ENCODE results near the gene MRPL16. TPM values are rescaled to one million over a fixed set of nuclear protein-coding genes. Genes with fewer than 3 reads are reported as not detected.
"Not testable (repeated sequence)": the region's sequence is repeated elsewhere in the genome, so short reads cannot be mapped to it uniquely, and the experiment has no call there.

The MRPL16 gene
- 10 to 100 TPM; 57.2 to 60.1 (median 59.9) TPM for polyA plus RNA-seq (ENCODE audit: insufficient read length in 3 of 3)
- long read RNA-seq, donor 1, transcript MRPL16-201 (4 exons, 1,182 nt): major isoform, 35 of 36 reads
- long read RNA-seq, donor 1, partial matches to known transcripts: 0 of 36 reads
- long read RNA-seq, donor 1, other reads (novel, unspliced or antisense): 0 of 36 reads
- long read RNA-seq, donor 2, transcript MRPL16-201 (4 exons, 1,182 nt): major isoform, 28 of 29 reads
- long read RNA-seq, donor 2, partial matches to known transcripts: 0 of 29 reads
- long read RNA-seq, donor 2, other reads (novel, unspliced or antisense): 0 of 29 reads
- long read RNA-seq, donor 3, transcript MRPL16-201 (4 exons, 1,182 nt): major isoform, 61 of 62 reads
- long read RNA-seq, donor 3, partial matches to known transcripts: 0 of 62 reads
- long read RNA-seq, donor 3, other reads (novel, unspliced or antisense): 0 of 62 reads
- long read RNA-seq, donor 4, transcript MRPL16-201 (4 exons, 1,182 nt): major isoform, 30 of 32 reads
- long read RNA-seq, donor 4, partial matches to known transcripts: 0 of 32 reads
- long read RNA-seq, donor 4, other reads (novel, unspliced or antisense): 0 of 32 reads
- long read RNA-seq, donor 5: 0 reads
- long read RNA-seq, donor 6, transcript MRPL16-201 (4 exons, 1,182 nt): major isoform, 32 of 33 reads
- long read RNA-seq, donor 6, partial matches to known transcripts: 0 of 33 reads
- long read RNA-seq, donor 6, other reads (novel, unspliced or antisense): 0 of 33 reads
- long read RNA-seq, donor 7, transcript MRPL16-201 (4 exons, 1,182 nt): major isoform, 44 of 45 reads
- long read RNA-seq, donor 7, partial matches to known transcripts: 0 of 45 reads
- long read RNA-seq, donor 7, other reads (novel, unspliced or antisense): 0 of 45 reads
- long read RNA-seq, donor 8, transcript MRPL16-201 (4 exons, 1,182 nt): major isoform, 59 of 62 reads
- long read RNA-seq, donor 8, partial matches to known transcripts: 0 of 62 reads
- long read RNA-seq, donor 8, other reads (novel, unspliced or antisense): 0 of 62 reads
- long read RNA-seq, donor 9, transcript MRPL16-201 (4 exons, 1,182 nt): major isoform, 43 of 43 reads
- long read RNA-seq, donor 9, partial matches to known transcripts: 0 of 43 reads
- long read RNA-seq, donor 9, other reads (novel, unspliced or antisense): 0 of 43 reads
- long read RNA-seq, donor 10, transcript MRPL16-201 (4 exons, 1,182 nt): major isoform, 35 of 36 reads
- long read RNA-seq, donor 10, partial matches to known transcripts: 0 of 36 reads
- long read RNA-seq, donor 10, other reads (novel, unspliced or antisense): 0 of 36 reads
- long read RNA-seq, donor 11, transcript MRPL16-201 (4 exons, 1,182 nt): major isoform, 24 of 24 reads
- long read RNA-seq, donor 11, partial matches to known transcripts: 0 of 24 reads
- long read RNA-seq, donor 11, other reads (novel, unspliced or antisense): 0 of 24 reads
- long read RNA-seq, donor 12, transcript MRPL16-201 (4 exons, 1,182 nt): major isoform, 18 of 18 reads
- long read RNA-seq, donor 12, partial matches to known transcripts: 0 of 18 reads
- long read RNA-seq, donor 12, other reads (novel, unspliced or antisense): 0 of 18 reads
- long read RNA-seq, donor 13: 0 reads
- long read RNA-seq, donor 14, transcript MRPL16-201 (4 exons, 1,182 nt): major isoform, 34 of 58 reads
- long read RNA-seq, donor 14, partial matches to known transcripts: 22 of 58 reads
- long read RNA-seq, donor 14, other reads (novel, unspliced or antisense): 0 of 58 reads
- long read RNA-seq, donor 15, transcript MRPL16-201 (4 exons, 1,182 nt): major isoform, 22 of 23 reads
- long read RNA-seq, donor 15, partial matches to known transcripts: 0 of 23 reads
- long read RNA-seq, donor 15, other reads (novel, unspliced or antisense): 0 of 23 reads
- long read RNA-seq, donor 16, transcript MRPL16-201 (4 exons, 1,182 nt): major isoform, 91 of 98 reads
- long read RNA-seq, donor 16, partial matches to known transcripts: 5 of 98 reads
- long read RNA-seq, donor 16, other reads (novel, unspliced or antisense): 0 of 98 reads

DNA sequence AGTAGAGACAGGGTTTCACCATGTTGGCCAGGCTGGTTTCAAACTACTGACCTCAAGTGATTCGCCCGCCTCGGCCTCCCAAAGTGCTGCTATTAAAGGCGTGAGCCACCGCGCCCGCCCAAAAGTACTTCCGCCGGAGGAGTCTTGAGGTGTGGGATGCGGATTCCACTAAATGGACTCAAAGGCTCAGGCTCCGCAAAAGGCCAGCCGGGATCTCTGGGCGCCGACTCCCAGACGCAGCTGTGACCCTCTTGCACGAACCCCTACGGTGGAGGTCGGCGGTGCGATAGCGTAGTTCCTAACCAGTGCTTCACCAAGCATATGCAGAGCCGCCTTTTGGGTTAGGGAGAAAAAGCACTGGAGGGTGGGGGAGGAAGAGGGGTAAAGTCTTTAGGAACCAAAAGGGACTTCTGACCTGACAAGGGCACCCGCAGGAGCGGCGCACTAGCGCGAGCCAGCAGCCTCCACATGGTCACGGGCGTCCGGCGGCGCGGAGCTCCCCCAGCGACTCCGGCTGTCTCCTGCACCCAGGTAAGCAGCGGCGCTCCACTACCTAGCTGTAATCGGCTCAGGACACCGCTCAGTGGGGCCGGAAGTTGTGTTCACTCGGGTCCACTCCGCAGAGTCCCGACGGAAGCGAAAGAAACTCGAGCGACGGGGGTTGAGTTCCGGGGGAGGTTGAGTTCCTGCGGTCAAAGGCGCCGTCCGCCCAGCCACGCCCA lies at the start of gene MRPL16:
TSS of gene MRPL16 (minus strand) at position 590 of the 722 bp plus-strand sequence. CDS start at position 470, 120 bp downstream.
- DNase-seq (ENCODE audit: extremely low read depth in 1 of 11, low read depth in 9 of 11, low spot score in 4 of 11): peak; percentile 73 to 88 (median 84)

- no peak for DNase-seq (ENCODE audit: extremely low read depth in 1 of 11, low read depth in 9 of 11, low spot score in 4 of 11)
These were observed 49.1 kb upstream of the MRPL16 start for GRCh38 chr11:59859673-59860072.

- DNase-seq (ENCODE audit: extremely low read depth in 1 of 11, low read depth in 9 of 11, low spot score in 4 of 11): no peak
These were observed 47.2 kb upstream of the MRPL16 start for GRCh38 chr11:59857439-59858434.

DNA sequence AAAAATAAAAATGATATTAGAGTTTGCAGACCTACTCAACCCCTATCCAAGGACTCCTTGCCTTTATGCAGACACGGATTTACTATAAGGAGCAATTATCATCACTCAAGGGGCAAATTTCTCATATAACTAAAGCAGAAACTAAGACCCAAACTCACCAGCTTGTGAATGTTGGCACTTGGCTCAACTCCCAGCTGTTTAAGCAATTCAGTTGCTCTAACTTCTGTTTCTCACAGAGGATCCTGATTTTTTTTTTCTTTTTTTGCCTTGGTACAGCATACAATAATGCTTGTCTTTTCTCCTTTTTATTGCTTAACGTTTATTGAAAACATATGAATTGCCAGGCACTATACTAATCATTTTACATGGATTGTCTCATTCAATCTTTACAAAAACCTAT lies 44.3 kb upstream of the MRPL16 start:
- no peak for DNase-seq (ENCODE audit: extremely low read depth in 1 of 11, low read depth in 9 of 11, low spot score in 4 of 11)

DNA sequence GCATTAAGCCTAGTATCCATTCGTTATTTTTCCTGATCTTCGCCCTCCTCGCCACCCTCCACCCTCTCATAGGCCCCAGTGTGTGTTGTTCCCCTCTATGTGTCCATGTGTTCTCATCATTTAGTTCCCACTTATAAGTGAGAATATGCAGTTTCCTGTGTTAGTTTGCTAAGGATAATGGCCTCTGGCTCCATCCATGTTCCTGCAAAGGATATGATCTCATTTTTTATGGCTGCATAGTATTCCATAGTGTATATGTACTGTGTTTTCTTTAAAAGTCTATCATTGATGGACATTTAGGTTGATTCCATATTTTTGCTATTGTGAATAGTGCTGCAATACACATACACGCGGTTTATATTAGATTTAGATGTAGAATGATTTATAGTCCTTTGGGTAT lies 40.8 kb upstream of the MRPL16 start:
- not testable (repeated sequence) for DNase-seq (ENCODE audit: extremely low read depth in 1 of 11, low read depth in 9 of 11, low spot score in 4 of 11)

- not testable (repeated sequence) for DNase-seq (ENCODE audit: extremely low read depth in 1 of 11, low read depth in 9 of 11, low spot score in 4 of 11)
These were observed 39.0 kb upstream of the MRPL16 start for GRCh38 chr11:59849551-59849950.

DNA sequence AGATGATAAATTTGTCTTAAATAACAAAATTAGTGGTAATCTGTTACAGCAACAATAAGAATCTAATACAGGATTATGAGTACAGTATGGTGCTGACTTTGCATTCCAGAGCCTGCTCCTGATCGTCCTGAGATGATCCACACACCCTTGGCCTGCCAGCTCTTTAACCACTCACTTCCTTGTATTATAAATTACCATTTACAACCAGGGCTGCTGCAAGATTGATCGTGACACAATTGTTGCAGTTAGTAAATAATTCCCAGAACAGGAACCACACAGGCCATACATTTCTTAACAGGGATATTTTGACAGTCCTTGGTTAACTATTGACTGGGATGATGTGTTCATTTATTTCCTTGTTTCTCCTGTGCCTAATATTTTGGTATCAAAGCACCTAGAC lies 38.6 kb upstream of the MRPL16 start:
- peak in 1 of 11 donors; percentile 18 for DNase-seq (ENCODE audit: extremely low read depth in 1 of 11, low read depth in 9 of 11, low spot score in 4 of 11)

DNA sequence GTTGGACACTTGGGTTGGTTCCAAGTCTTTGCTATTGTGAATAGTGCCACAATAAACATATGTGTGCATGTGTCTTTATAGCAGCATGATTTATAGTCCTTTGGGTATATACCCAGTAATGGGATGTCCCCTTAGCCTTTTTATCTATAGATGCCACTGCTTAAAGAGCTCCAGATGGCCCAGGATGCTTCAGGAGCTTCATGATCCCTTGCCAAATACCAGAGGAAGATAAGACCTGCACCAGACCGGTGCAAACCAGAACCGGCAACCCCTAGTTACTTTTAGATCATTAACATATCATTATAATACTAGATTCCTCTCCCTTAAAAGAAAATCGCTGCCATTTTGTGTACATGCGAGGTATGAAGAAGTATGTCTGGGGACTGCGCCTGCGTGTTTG lies 37.9 kb upstream of the MRPL16 start:
- DNase-seq (ENCODE audit: extremely low read depth in 1 of 11, low read depth in 9 of 11, low spot score in 4 of 11): not testable (repeated sequence)

DNA sequence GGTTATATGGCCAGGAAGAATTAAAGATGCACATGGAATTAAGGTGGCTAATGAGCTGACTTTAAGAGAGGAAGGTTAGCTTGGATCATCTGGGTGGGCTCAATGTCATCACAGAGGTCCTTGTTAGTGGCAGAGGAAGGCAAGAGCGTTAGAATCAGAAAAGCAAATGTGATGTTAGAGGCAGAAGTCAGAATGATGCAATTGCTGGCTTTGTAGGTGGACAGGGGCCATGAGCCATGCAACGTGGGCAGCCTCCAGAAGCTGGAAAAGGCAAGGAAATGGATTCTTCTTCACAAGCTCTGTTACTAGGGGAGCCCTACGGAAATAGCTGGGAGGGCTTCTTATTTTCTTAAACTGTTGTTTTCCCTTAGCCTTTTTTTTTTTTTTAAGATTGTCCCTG lies 37.0 kb upstream of the MRPL16 start:
- no peak for DNase-seq (ENCODE audit: extremely low read depth in 1 of 11, low read depth in 9 of 11, low spot score in 4 of 11)

GRCh38 chr11:59846556-59846955 lies 36.0 kb upstream of the MRPL16 start:
- DNase-seq (ENCODE audit: extremely low read depth in 1 of 11, low read depth in 9 of 11, low spot score in 4 of 11): no peak

- no peak for DNase-seq (ENCODE audit: extremely low read depth in 1 of 11, low read depth in 9 of 11, low spot score in 4 of 11)
These were observed 34.8 kb upstream of the MRPL16 start, which contains the start of gene CBLIF for GRCh38 chr11:59845399-59845798. CBLIF (minus strand) TSS chr11:59845499; CDS start chr11:59845453, 46 bp downstream.

- no peak for DNase-seq (ENCODE audit: extremely low read depth in 1 of 11, low read depth in 9 of 11, low spot score in 4 of 11)
These were observed 31.7 kb upstream of the MRPL16 start for GRCh38 chr11:59842316-59842715.

DNA sequence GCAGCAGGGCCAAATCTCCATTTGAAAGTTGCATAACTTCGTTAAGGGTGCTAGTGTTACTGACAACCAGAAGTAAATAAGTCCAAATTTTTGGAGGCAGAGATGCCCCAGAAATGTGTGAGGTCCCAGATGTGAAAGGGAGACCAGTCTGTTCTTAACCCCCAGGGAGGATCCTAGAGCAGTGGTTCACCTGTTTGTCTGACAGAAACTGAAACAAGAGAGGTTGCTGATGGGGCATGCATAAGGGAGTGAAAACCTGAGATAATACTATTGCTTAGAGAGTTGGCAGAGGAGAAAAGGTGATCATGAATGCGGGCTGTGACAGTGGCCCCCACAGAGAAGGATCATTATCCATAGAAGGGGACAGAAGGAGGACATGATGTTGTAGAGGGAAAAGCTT lies 30.9 kb upstream of the MRPL16 start:
- no peak for DNase-seq (ENCODE audit: extremely low read depth in 1 of 11, low read depth in 9 of 11, low spot score in 4 of 11)

- DNase-seq (ENCODE audit: extremely low read depth in 1 of 11, low read depth in 9 of 11, low spot score in 4 of 11): no peak
These were observed 29.0 kb upstream of the MRPL16 start for GRCh38 chr11:59839615-59840014.

DNA sequence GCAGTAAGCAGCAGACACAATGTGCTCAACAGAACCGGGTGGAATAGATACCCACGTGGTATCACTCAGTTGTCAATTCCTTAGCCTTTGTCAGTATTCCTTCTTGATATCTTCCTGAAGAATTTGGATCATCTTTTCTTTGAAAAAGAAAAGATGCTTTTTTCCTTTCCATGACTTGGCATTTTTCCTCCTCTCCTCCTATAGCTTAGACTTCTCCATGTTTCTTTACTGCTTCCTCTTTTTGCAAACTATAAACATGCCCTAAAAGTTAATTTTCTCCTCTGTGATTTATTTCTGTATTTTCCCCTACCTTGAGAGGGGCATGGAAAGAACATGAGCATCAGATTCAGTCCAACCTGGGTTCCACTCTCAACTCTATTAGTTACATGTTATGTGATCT lies 23.0 kb upstream of the MRPL16 start:
- no peak for DNase-seq (ENCODE audit: extremely low read depth in 1 of 11, low read depth in 9 of 11, low spot score in 4 of 11)

GRCh38 chr11:59829358-59829757 lies 18.8 kb upstream of the MRPL16 start:
- DNase-seq (ENCODE audit: extremely low read depth in 1 of 11, low read depth in 9 of 11, low spot score in 4 of 11): no peak
